Mammary epithelial cell (primary cell): ENCODE measurements around the gene CCDC159.

Experiments used
- EZH2 ChIP-seq: IDR thresholded peaks from 2 replicates; pipeline ENCODE4 v1.6.1; 2012; ENCODE audit warnings: low read length, inconsistent platforms, borderline replicate concordance
- TF ChIP-seq, protein P1 (sequence below), 2 donors: IDR thresholded peaks in 1 of 2; conservative IDR thresholded peaks in 1 of 2; 2 replicates each; pipeline ENCODE4 v1.5.1; 2011 to 2012; ENCODE audit warnings: inconsistent platforms in 2 of 2, low read length in 2 of 2, mild to moderate bottlenecking in 2 of 2, control low read depth in 1 of 2, low read depth in 1 of 2; ENCODE audit not compliant: insufficient read depth in 1 of 2; ENCODE audit errors: extremely low read depth in 1 of 2

GRCh38 chr19:11374433-11375142 is 28.3 kb downstream of the CCDC159 start, which contains the start of gene SWSAP1:
- TF ChIP-seq, protein P1, sequence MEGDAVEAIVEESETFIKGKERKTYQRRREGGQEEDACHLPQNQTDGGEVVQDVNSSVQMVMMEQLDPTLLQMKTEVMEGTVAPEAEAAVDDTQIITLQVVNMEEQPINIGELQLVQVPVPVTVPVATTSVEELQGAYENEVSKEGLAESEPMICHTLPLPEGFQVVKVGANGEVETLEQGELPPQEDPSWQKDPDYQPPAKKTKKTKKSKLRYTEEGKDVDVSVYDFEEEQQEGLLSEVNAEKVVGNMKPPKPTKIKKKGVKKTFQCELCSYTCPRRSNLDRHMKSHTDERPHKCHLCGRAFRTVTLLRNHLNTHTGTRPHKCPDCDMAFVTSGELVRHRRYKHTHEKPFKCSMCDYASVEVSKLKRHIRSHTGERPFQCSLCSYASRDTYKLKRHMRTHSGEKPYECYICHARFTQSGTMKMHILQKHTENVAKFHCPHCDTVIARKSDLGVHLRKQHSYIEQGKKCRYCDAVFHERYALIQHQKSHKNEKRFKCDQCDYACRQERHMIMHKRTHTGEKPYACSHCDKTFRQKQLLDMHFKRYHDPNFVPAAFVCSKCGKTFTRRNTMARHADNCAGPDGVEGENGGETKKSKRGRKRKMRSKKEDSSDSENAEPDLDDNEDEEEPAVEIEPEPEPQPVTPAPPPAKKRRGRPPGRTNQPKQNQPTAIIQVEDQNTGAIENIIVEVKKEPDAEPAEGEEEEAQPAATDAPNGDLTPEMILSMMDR (conservative IDR thresholded peaks at IDR 0.05 in 1 of 2, IDR thresholded peaks at IDR 0.05 in 1 of 2; ENCODE audit: extremely low read depth in 1 of 2, insufficient read depth in 1 of 2, low read depth in 1 of 2, low read length in 2 of 2), result no peak
- no peak for TF ChIP-seq EZH2
